Aorta (tissue), 5 donors: Measurements from ENCODE around the gene ARHGEF10L. TPM values are rescaled to one million over a fixed set of nuclear protein-coding genes. Genes with fewer than 3 reads are reported as not detected.

Experiments used
- ATAC-seq: fragments of 200-7000 bp; cut with Tn5 transposase; one replicate; pipeline ENCODE4 v1.9.1; 2022; ENCODE audit warnings: moderate library complexity; ENCODE audit not compliant: low FRiP score
- DNase-seq, 2 donors: peaks; one replicate each; pipeline ENCODE4 v3.0.0-alpha.2; 2020
- H3K27ac ChIP-seq, 2 donors: one replicate each; pipeline ENCODE4 v1.5.1; 2013; ENCODE audit warnings: low read length in 2 of 2, mild to moderate bottlenecking in 2 of 2, moderate library complexity in 2 of 2, control low read depth in 1 of 2, inconsistent platforms in 1 of 2, low read depth in 1 of 2
- H3K27me3 ChIP-seq, 2 donors: one replicate each; pipeline ENCODE4 v1.6.1; 2013; ENCODE audit warnings: control low read depth in 1 of 2, low read length in 1 of 2, mild to moderate bottlenecking in 1 of 2, moderate library complexity in 1 of 2; ENCODE audit not compliant: insufficient read depth in 2 of 2, control insufficient read depth in 1 of 2
- H3K36me3 ChIP-seq, 2 donors: one replicate each; pipeline ENCODE4 v1.6.1; 2013; ENCODE audit warnings: control low read depth in 1 of 2, low read length in 1 of 2, mild to moderate bottlenecking in 1 of 2; ENCODE audit not compliant: insufficient read depth in 2 of 2, control insufficient read depth in 1 of 2
- H3K4me1 ChIP-seq, 2 donors: one replicate each; pipeline ENCODE4 v1.6.1; 2013; ENCODE audit warnings: low read length in 2 of 2, control low read depth in 1 of 2, mild to moderate bottlenecking in 1 of 2, moderate library complexity in 1 of 2; ENCODE audit not compliant: insufficient read depth in 2 of 2, control insufficient read depth in 1 of 2
- H3K4me3 ChIP-seq, 2 donors: one replicate each; pipeline ENCODE4 v1.5.1; 2013; ENCODE audit warnings: low read length in 2 of 2, control low read depth in 1 of 2, mild to moderate bottlenecking in 1 of 2
- H3K9me3 ChIP-seq: one replicate; pipeline ENCODE4 v1.6.1; 2013; ENCODE audit warnings: mild to moderate bottlenecking, low read length; ENCODE audit not compliant: control insufficient read depth
- WGBS, 2 donors: extraction: QIAGEN DNeasy Blood & Tissue Kit; methylation state at CpG; one replicate each; pipeline ENCODE4 v1.1.7; 2013; 5-methylcytosine and 5-hydroxymethylcytosine counted together
- intact Hi-C, 2 donors: fragments of 100-400 bp; cut with DNase I; formaldehyde crosslinking; loops; one replicate each; pipeline versions ENCODE4 v1.14.2 to v1.15.0; 2022
- polyA plus RNA-seq, 2 donors: library from polyadenylated mRNA; stranded (reverse); fragments of 200-250 nt; gene quantifications; one replicate each; pipeline ENCODE4 v1.2.3, GENCODE V29; 2013
- total RNA-seq, 2 donors: library from RNA; stranded (reverse); fragmentation: NEBNext Ultra II Directional; extraction: Animal tissue kit (Norgen Biotek cat#: 25700); gene quantifications; one replicate each; pipeline ENCODE4 v1.2.1, GENCODE V29; 2021
- donor health status: healthy with polysubstance abuse.
- donor health status: Bipolar disorder and iron deficiency.
- donor health status: DM: no; HTN: no; CAD: no.
- donor health status: DM: no; HTN: no; CAD: no.
- donor health status: DM: yes; HTN: yes; CAD: no.

ARHGEF10L gene
- total and polyA plus RNA-seq, 4 donors, result 24.0 to 190 (median 133) TPM

DNA sequence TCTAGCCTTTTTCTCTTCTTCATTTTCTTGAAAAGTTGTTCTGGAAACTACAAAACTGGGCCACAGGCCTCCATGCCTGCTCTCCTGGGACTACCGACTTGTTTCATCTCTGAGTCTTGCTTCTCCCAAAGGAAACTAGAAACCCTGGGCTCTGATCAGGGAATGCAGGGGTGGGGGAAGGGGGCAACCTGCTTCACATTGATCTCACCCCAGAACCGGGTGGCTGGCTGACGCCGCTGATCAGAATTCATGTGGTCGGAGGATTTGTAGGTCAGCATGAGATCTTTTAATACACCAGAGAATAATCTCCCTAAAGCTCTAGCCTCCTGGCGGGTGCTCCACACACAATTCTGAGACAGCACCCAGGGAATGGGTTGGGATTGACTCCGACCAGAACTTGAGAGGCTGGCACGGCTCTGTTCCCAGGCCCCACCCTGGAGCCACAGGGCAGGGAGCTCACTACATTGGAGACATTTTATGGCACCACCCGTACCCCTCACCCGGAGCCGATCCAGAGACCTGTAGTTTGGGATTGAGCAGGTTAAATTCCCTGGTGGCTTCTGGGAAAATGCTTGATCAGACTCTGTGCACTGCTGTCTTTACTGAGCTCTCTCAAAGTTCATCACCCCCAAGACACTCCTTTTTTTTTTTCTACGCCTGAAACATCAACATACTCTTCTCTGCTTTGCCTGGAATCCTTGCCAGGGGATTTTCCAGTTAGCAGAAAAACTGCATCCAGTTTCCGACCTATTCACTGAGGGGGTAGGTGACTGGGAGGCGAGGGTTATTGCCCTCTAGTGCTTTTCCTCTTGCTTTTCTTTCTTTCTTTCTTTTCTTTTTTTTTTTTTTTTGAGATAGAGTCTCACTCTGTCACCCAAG lies 12.2 kb upstream of the ARHGEF10L start:
- ATAC-seq, result peak; percentile 27

DNA sequence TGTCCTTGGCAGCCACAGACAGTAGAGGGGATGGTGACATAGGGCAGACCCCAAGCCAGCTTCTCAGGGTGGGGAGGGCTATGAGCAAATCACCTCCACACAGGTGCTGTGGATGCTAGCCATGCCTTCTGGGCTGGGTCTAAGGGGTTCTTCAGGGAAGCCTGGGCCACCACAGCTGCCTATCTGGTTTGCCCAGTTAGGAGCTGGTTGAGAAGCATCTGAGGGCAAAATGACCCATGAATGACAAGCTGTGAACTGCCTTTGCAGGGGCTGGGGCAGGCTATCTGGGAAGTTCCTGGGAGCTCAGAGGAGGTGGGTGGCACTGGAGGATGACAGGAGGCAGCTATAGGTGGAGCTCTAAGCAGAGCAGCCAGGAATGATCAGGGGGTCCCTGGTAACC lies 10.1 kb upstream of the ARHGEF10L start:
- Histone ChIP-seq H3K4me3 (no peak overlapping the region), H3K27me3 (no peaks in the 10 kb centered on the region), H3K27ac (peak overlapping the region in 1 of 2 donors; percentile 50), H3K4me1 (no peaks in the 10 kb centered on the region), H3K9me3 (no peaks in the 10 kb centered on the region), H3K36me3 (no peaks in the 10 kb centered on the region)
- DNase-seq, result no peak
- no peak for ATAC-seq
- intact Hi-C loops, result no loop called here

More for the DNA sequence above, 12.2 kb upstream of the ARHGEF10L start:
- intact Hi-C loops, result loop anchor here (1.0 to 2.0 kb wide), 2 partner anchors 24 to 25 kb away; no protein-coding TSS in a partner anchor
- no peak overlapping the region for H3K4me3 ChIP-seq
- H3K27ac ChIP-seq, result peak overlapping the region in 1 of 2 donors; percentile 73
- no peaks in the 10 kb centered on the region for H3K36me3 ChIP-seq
- 15 to 19% methylated on average over 14 of the region's 14 CpGs for WGBS, 2 donors
- DNase-seq, result no peak
- H3K27me3 ChIP-seq, result no peaks in the 10 kb centered on the region
- no peaks in the 10 kb centered on the region for H3K9me3 ChIP-seq
- H3K4me1 ChIP-seq, result no peaks in the 10 kb centered on the region

GRCh38 chr1:17531343-17531681 lies 8.2 kb upstream of the ARHGEF10L start:
- Histone ChIP-seq H3K27ac (peak overlapping the region in 1 of 2 donors; percentile 90), H3K4me3 (no peak overlapping the region), H3K9me3 (no peaks in the 10 kb centered on the region), H3K27me3 (no peaks in the 10 kb centered on the region), H3K36me3 (no peaks in the 10 kb centered on the region), H3K4me1 (no peaks in the 10 kb centered on the region)
- intact Hi-C loops, result no loop called here
- DNase-seq, result no peak
- WGBS, 2 donors, result 71 to 75% methylated on average over 4 of the region's 4 CpGs
- no peak for ATAC-seq

DNA sequence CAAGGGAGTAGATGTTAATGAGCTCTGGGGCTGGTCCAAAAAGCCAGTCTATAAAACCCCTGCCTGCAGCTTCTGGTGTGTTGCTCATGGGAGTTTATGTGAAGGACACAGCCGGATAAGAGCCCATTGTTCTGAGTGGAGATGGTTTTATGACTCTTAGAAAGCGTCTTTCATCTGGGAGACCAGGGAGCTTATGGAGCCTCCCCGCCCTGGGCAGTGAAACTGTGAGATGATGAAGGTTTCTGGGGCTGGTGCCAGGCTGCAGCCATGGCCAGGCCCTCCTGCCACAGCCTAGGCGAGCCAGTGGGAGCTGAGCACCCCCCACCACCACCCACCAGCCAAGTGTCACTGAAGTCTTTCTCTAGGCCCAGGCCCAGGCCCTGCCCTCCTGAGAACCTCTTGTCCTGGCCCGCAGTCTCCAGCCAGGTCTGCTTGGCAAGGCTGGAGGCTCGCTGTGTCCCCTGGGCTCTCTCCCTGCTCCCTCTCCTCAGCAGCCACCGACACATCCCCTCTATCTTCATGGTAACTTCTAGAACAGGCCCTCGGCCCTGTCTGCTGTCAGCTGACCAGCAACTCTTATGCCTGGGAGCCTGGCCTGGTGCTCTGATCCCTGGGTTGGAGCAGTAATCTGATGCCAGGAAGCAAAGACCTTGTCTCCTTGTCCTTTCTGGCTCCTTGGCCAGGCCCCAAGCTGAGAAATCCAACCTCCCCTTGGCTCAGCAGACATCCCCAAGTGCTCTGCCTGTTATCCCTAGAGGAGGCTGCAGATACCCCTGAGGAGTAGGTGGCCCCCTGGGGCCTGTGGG lies 7.6 kb upstream of the ARHGEF10L start:
- 3 to 4% methylated on average over 8 of the region's 8 CpGs for WGBS, 2 donors
- intact Hi-C loops, result no loop called here
- ATAC-seq (peak; percentile 83), DNase-seq (peak; percentile 85 to 90)
- H3K27ac ChIP-seq, result peak overlapping the region; percentile 64 to 90
- H3K4me1 ChIP-seq, result no peaks in the 10 kb centered on the region
- no peaks in the 10 kb centered on the region for H3K27me3 ChIP-seq
- H3K4me3 ChIP-seq, result no peak overlapping the region
- no peaks in the 10 kb centered on the region for H3K36me3 ChIP-seq
- no peaks in the 10 kb centered on the region for H3K9me3 ChIP-seq

- ATAC-seq, result no peak
- WGBS, 2 donors, result 92 to 95% methylated on average over 4 of the region's 4 CpGs
- H3K4me1 ChIP-seq, result peaks cover 0 to 3% of the 10 kb centered on the region in 2 donors
- intact Hi-C loops, result no loop called here
- H3K27ac ChIP-seq, result peak overlapping the region in 1 of 2 donors; percentile 15
- no peak overlapping the region for H3K4me3 ChIP-seq
- H3K27me3 ChIP-seq, result no peaks in the 10 kb centered on the region
- no peaks in the 10 kb centered on the region for H3K36me3 ChIP-seq
- DNase-seq, result no peak
- no peaks in the 10 kb centered on the region for H3K9me3 ChIP-seq
These were observed 6.3 kb upstream of the ARHGEF10L start for GRCh38 chr1:17533201-17533600.

DNA sequence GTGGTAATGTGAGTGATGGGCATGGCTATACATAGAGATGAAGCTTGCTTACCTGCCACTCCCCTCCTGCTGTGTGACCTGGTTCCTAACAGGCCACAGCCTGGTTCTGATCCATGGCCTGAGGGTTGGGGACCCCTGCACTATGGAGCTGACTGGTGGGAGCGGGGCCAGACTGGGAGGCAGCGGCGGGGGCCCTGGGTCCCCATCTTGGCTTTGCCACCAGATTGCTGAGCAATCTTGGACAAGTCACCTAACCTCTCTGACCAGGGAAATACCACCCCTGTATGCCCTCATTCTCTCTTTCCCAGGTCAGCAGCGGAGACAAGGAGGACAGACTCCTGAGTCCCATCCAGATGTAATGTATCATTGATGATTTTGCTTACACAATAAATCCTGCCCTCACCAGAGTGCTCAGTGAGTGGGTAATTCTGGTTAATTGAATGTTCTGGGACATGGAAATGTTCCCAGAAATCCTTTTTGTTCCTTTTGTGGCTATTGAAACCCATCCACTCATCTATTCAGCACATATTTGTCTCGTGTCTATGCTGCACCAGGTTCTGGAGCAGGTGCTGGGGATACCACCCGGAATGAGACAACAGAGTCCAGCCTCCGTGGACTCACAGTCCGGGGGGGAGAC lies 4.1 kb upstream of the ARHGEF10L start:
- 91% methylated on average over 8 of the region's 8 CpGs for WGBS, 2 donors
- intact Hi-C loops, result loop anchor here in 1 of 2 donors (5.0 kb wide), 1 partner anchor 37 kb away; no protein-coding TSS in a partner anchor
- Histone ChIP-seq H3K4me3 (no peak overlapping the region), H3K36me3 (no peaks in the 10 kb centered on the region), H3K27ac (no peak overlapping the region), H3K27me3 (no peaks in the 10 kb centered on the region), H3K4me1 (peaks cover 0 to 4% of the 10 kb centered on the region in 2 donors), H3K9me3 (no peaks in the 10 kb centered on the region)
- ATAC-seq (no peak), DNase-seq (no peak)

DNA sequence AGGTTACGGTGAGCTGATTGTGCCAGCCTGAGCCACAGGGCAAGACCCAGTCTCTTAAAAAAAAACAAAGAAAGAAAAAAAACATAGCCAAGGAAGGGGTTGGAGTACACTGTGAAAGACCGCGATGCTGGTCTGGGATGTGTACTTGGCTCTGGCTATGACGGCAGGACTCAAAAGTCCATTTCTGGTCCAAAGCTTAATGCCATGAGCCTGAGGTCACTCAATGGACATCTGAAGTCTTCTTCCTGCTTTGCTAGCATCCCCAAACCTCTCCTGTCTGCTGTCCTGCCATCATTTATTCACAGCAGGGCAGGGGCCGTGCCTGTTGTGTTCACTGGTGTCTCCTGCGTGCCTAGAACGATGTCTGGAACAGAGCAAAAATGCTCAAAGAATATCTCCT lies 1.5 kb upstream of the ARHGEF10L start:
- WGBS, 2 donors, result 3 to 4% methylated on average over 7 of the region's 7 CpGs
- Histone ChIP-seq H3K27ac (peak overlapping the region; percentile 80 to 100), H3K27me3 (no peaks in the 10 kb centered on the region), H3K4me3 (no peak overlapping the region), H3K4me1 (peaks cover 0 to 4% of the 10 kb centered on the region in 2 donors), H3K36me3 (no peaks in the 10 kb centered on the region), H3K9me3 (no peaks in the 10 kb centered on the region)
- ATAC-seq (peak; percentile 72), DNase-seq (no peak)
- intact Hi-C loops, result loop anchor here in 1 of 2 donors (5.0 kb wide), 1 partner anchor 34 kb away; no protein-coding TSS in a partner anchor

DNA sequence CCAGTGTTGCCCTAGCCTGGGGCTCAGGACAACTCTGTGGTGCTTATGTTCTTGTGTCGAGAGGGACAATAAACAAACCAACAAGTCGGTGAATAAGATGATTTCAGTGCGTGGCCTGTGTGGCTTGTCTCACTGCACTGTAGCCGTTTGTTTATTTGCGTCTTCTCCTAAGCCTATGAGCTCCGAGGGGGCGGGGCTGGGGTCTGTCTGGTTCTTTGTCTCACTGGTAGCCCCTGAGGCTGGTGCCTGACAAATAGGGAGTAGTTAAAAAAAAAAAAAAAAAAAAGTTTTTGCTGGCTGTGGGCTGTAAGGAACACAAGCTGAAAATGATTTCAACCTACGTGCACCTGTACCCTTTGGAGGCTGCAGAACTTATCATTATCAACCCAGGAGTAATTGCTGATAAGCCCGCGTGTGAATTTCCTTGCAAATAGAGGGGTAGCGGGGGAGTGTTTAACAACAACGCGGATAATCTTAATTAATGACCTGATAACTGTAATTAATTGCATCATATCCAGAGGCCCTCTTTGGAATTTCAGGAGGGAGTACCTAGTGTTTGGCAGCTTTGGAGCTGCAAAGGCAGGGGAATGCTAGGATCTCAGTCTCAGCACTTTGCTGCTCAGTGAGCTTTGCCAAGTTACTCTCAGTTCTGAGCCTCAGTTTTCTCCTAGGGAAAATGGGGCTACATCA lies 925 bp upstream of the ARHGEF10L start:
- no peaks in the 10 kb centered on the region for H3K36me3 ChIP-seq
- ATAC-seq (peak; percentile 34), DNase-seq (peak; percentile 66 to 84)
- peak overlapping the region; percentile 96 to 100 for H3K27ac ChIP-seq
- H3K9me3 ChIP-seq, result no peaks in the 10 kb centered on the region
- H3K4me1 ChIP-seq, result peaks cover 0 to 4% of the 10 kb centered on the region in 2 donors
- WGBS, 2 donors, result 7% methylated on average over 13 of the region's 13 CpGs
- intact Hi-C loops, result loop anchor here in 1 of 2 donors (5.0 kb wide), 1 partner anchor 34 kb away; no protein-coding TSS in a partner anchor
- peak overlapping the region in 1 of 2 donors; percentile 46 for H3K4me3 ChIP-seq
- H3K27me3 ChIP-seq, result no peaks in the 10 kb centered on the region
